Esophagus squamous epithelium (tissue), 5 donors: Measurements from ENCODE around the gene MYH14. TPM values are rescaled to one million over a fixed set of nuclear protein-coding genes. Genes with fewer than 3 reads are reported as not detected.

ENCODE experiments used
- DNase-seq: peaks from one replicate; lab custom pipeline; 2025; lab: John Stamatoyannopoulos, UW
- H3K27ac ChIP-seq, 4 donors: fragments of 200-600 bp; sonication (generic); one replicate each; pipeline ENCODE4 v1.5.1; 2016 to 2019; ENCODE audit warnings: mild to moderate bottlenecking in 1 of 4
- H3K27me3 ChIP-seq, 4 donors: fragments of 200-600 bp; sonication (generic); 1 replicate in 3 of 4; 2 replicates in 1 of 4; pipeline versions ENCODE4 v1.5.1 to v1.6.0; 2017 to 2021; ENCODE audit warnings: antibody characterized with exemption in 1 of 4
- H3K36me3 ChIP-seq, 3 donors: fragments of 200-600 bp; sonication (generic); one replicate each; pipeline ENCODE4 v1.5.1; 2016 to 2019
- H3K4me1 ChIP-seq, 3 donors: fragments of 200-600 bp; sonication (generic); one replicate each; pipeline ENCODE4 v1.5.1; 2017 to 2019
- H3K4me3 ChIP-seq, 4 donors: fragments of 200-600 bp; sonication (generic); 1 replicate in 3 of 4; 2 replicates in 1 of 4; pipeline ENCODE4 v1.5.1; 2016 to 2019; ENCODE audit warnings: mild to moderate bottlenecking in 2 of 4, moderate library complexity in 1 of 4
- H3K9me3 ChIP-seq, 3 donors: fragments of 200-600 bp; sonication (generic); one replicate each; pipeline ENCODE4 v1.5.1; 2016 to 2019
- CTCF ChIP-seq, 6 experiments: fragments of 450-650 bp in 4 of 6; fragments of 200-600 bp in 2 of 6; sonication (generic) in 2 of 6; IDR thresholded peaks; one replicate each; pipeline ENCODE4 v1.5.1; 2016 to 2019; ENCODE audit warnings: antibody characterized with exemption in 6 of 6, mild to moderate bottlenecking in 4 of 6, moderate library complexity in 4 of 6
- POLR2A ChIP-seq, 4 donors: fragments of 450-650 bp; IDR thresholded peaks; one replicate each; pipeline ENCODE4 v1.6.1; 2017; ENCODE audit warnings: antibody characterized with exemption in 4 of 4, mild to moderate bottlenecking in 4 of 4, moderate library complexity in 3 of 4
- WGBS, 2 donors: methylation state at CpG; one replicate each; pipeline ENCODE4 v1.1.5; 2018; 5-methylcytosine and 5-hydroxymethylcytosine counted together
- intact Hi-C: fragments of 100-400 bp; cut with DNase I; formaldehyde crosslinking; loops from one replicate; pipeline ENCODE4 v1.15.0; 2022
- total RNA-seq, 4 donors: library from RNA; depleted of rRNA; stranded (reverse); fragments of >200 nt; gene quantifications; one replicate each; pipeline ENCODE4 v1.1.0, GENCODE V29; 2016
- donor health status: DM: yes; HTN: yes; CAD: no.

MYH14 gene
- total RNA-seq, 4 donors from 2014 or later = 31.1 to 141 (median 39.0) TPM

GRCh38 chr19:50162988-50163387, 40.4 kb upstream of the MYH14 start, which contains the start of gene IZUMO2:
IZUMO2 (minus strand) TSS chr19:50163281; CDS start chr19:50163194, 87 bp downstream.
- H3K27ac ChIP-seq = no peak within 1 kb of the TSS
- WGBS, 2 donors = 11 to 35% methylated on average over 8 to 15 of the region's 26 CpGs
- peaks cover 0 to 29% (median 6%) of the 10 kb centered on the region in 3 donors for H3K4me1 ChIP-seq
- intact Hi-C loops = no loop called here
- DNase-seq = no peak
- H3K9me3 ChIP-seq = peaks cover 0 to 12% (median 11%) of the 10 kb centered on the region in 3 donors
- TF ChIP-seq POLR2A (IDR thresholded peaks at IDR 0.05) (no peak), CTCF (IDR thresholded peaks at IDR 0.05) (no peak)
- H3K36me3 ChIP-seq = no peaks in the 10 kb centered on the region
- no peak within 1 kb of the TSS for H3K4me3 ChIP-seq
- peaks cover 0 to 63% (median 0%) of the 10 kb centered on the region in 4 donors for H3K27me3 ChIP-seq

- 13 to 43% methylated on average over 10 to 11 of the region's 12 CpGs for WGBS, 2 donors
- DNase-seq = no peak
- H3K4me1 ChIP-seq = peaks cover 0 to 39% (median 6%) of the 10 kb centered on the region in 3 donors
- peaks cover 0 to 65% (median 0%) of the 10 kb centered on the region in 4 donors for H3K27me3 ChIP-seq
- peak overlapping the region in 1 of 4 donors; percentile 54 for H3K27ac ChIP-seq
- H3K4me3 ChIP-seq = no peak overlapping the region
- no peak for TF ChIP-seq POLR2A (IDR thresholded peaks at IDR 0.05)
- no peak for TF ChIP-seq CTCF (IDR thresholded peaks at IDR 0.05)
- no peaks in the 10 kb centered on the region for H3K36me3 ChIP-seq
- H3K9me3 ChIP-seq = no peaks in the 10 kb centered on the region
- intact Hi-C loops = no loop called here
Observed at GRCh38 chr19:50167314-50167721, 36.1 kb upstream of the MYH14 start.

- Histone ChIP-seq H3K27me3 (peaks cover 0 to 33% (median 0%) of the 10 kb centered on the region in 4 donors), H3K27ac (no peak overlapping the region), H3K4me1 (peaks cover 0 to 20% (median 6%) of the 10 kb centered on the region in 3 donors), H3K36me3 (no peaks in the 10 kb centered on the region), H3K9me3 (no peaks in the 10 kb centered on the region), H3K4me3 (no peak overlapping the region)
- intact Hi-C loops = no loop called here
- 78 to 80% methylated on average over 4 to 5 of the region's 5 CpGs for WGBS, 2 donors
- no peak for TF ChIP-seq POLR2A (IDR thresholded peaks at IDR 0.05)
- TF ChIP-seq CTCF (IDR thresholded peaks at IDR 0.05) = no peak
- DNase-seq = no peak
Observed at GRCh38 chr19:50171752-50172151, 31.7 kb upstream of the MYH14 start.

- intact Hi-C loops = no loop called here
- no peak for TF ChIP-seq POLR2A (IDR thresholded peaks at IDR 0.05)
- no peak for TF ChIP-seq CTCF (IDR thresholded peaks at IDR 0.05)
- DNase-seq = no peak
- H3K27me3 ChIP-seq = peaks cover 0 to 23% (median 0%) of the 10 kb centered on the region in 4 donors
- H3K36me3 ChIP-seq = no peaks in the 10 kb centered on the region
- H3K4me3 ChIP-seq = no peak overlapping the region
- peaks cover 0 to 11% (median 0%) of the 10 kb centered on the region in 3 donors for H3K4me1 ChIP-seq
- no peak overlapping the region for H3K27ac ChIP-seq
- no peaks in the 10 kb centered on the region for H3K9me3 ChIP-seq
Observed at GRCh38 chr19:50172726-50173125, 30.7 kb upstream of the MYH14 start.

- Histone ChIP-seq H3K27me3 (peaks cover 0 to 19% (median 0%) of the 10 kb centered on the region in 4 donors), H3K9me3 (no peaks in the 10 kb centered on the region), H3K27ac (no peak overlapping the region), H3K4me3 (no peak overlapping the region), H3K36me3 (no peaks in the 10 kb centered on the region), H3K4me1 (peaks cover 0 to 10% (median 0%) of the 10 kb centered on the region in 3 donors)
- DNase-seq = no peak
- intact Hi-C loops = no loop called here
- 58 to 75% methylated on average over 8 of the region's 8 CpGs for WGBS, 2 donors
- TF ChIP-seq POLR2A (IDR thresholded peaks at IDR 0.05) = no peak
- no peak for TF ChIP-seq CTCF (IDR thresholded peaks at IDR 0.05)
Observed at GRCh38 chr19:50173127-50173526, 30.3 kb upstream of the MYH14 start.
